DOHH2 (cell line): ENCODE measurements around the gene KRTAP12-1.

Source experiments
- EZH2phosphoT487 ChIP-seq: fragments of 200-600 bp; sonication (generic); IDR thresholded peaks from 2 replicates; pipeline ENCODE4 v1.6.1; 2017; ENCODE audit warnings: borderline replicate concordance, mild to moderate bottlenecking, antibody characterized with exemption, low read length, moderate library complexity, mixed read lengths
- TF ChIP-seq, protein P1 (sequence below): fragments of 200-600 bp; sonication (generic); IDR thresholded peaks from one replicate; pipeline ENCODE4 v1.5.1; 2014; ENCODE audit warnings: antibody characterized with exemption, mild to moderate bottlenecking, low read depth, low read length; ENCODE audit not compliant: poor library complexity, severe bottlenecking

DNA sequence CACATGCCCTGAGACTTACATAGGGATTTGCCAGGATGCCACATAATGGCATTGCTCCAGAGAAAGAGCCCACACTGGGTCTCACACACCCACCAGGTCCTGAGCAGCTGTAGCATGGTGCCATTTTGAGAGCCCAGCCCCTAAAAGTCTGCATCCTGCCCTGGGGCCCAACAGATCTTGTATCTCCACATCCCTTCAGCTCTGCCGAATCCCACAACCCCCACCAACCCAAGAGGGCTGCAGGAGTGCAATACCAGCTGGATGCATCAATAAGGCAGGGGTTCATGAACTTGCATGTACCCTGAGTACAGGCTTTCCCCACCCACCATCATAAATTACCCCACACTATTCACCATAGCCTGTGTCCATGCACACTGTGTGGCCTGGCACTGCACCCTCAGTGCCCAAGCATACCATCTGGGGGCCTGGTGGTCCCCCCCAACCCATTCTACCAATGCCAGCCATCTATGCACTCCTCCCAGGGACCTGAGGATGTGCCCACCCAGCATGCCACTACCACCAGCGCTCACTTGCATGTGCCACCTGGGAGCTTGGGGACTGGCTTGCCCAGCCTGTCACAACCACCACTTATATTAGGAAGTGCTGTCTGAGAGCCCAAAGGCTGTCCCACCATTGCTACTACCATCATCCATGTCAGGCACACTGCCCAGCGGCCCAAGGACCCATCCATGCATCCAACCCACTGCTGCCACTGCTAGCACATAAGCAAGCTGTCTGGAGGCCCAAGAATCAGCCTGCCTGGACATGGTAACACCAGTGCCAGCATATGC, 11.1 kb downstream of the KRTAP12-1 start:
- TF ChIP-seq, protein P1, sequence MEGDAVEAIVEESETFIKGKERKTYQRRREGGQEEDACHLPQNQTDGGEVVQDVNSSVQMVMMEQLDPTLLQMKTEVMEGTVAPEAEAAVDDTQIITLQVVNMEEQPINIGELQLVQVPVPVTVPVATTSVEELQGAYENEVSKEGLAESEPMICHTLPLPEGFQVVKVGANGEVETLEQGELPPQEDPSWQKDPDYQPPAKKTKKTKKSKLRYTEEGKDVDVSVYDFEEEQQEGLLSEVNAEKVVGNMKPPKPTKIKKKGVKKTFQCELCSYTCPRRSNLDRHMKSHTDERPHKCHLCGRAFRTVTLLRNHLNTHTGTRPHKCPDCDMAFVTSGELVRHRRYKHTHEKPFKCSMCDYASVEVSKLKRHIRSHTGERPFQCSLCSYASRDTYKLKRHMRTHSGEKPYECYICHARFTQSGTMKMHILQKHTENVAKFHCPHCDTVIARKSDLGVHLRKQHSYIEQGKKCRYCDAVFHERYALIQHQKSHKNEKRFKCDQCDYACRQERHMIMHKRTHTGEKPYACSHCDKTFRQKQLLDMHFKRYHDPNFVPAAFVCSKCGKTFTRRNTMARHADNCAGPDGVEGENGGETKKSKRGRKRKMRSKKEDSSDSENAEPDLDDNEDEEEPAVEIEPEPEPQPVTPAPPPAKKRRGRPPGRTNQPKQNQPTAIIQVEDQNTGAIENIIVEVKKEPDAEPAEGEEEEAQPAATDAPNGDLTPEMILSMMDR = no peak
- TF ChIP-seq EZH2phosphoT487 = no peak
